Stimulated activated CD4-positive, alpha-beta T cell treated with anti-CD3 and anti-CD28 coated beads, Interleukin-4, amount 100 ng/mL, for 48 hours (primary cell): ENCODE data around the gene TMPRSS4.
"Not testable (repeated sequence)": the region's sequence is repeated elsewhere in the genome, so short reads cannot be mapped to it uniquely, and the experiment has no call there.

ENCODE experiments used
- DNase-seq, 2 donors: peaks; one replicate each; pipeline ENCODE4 v3.0.0-alpha.2; 2020; ENCODE audit warnings: low read depth in 2 of 2

Gene TMPRSS4

GRCh38 chr11:118056806-118057205 lies 20.1 kb upstream of the TMPRSS4 start:
- DNase-seq = no peak

GRCh38 chr11:118057251-118058145 lies 19.4 kb upstream of the TMPRSS4 start:
- DNase-seq = no peak

- DNase-seq = no peak
These were observed 18.3 kb upstream of the TMPRSS4 start for GRCh38 chr11:118058311-118059245.

- DNase-seq = no peak
These were observed 17.5 kb upstream of the TMPRSS4 start for GRCh38 chr11:118059246-118059940.

- DNase-seq = no peak
These were observed 16.7 kb upstream of the TMPRSS4 start for GRCh38 chr11:118060081-118060661.

GRCh38 chr11:118060869-118061268 lies 16.0 kb upstream of the TMPRSS4 start:
- no peak for DNase-seq

GRCh38 chr11:118061586-118062125 lies 15.2 kb upstream of the TMPRSS4 start:
- DNase-seq = no peak

- not testable (repeated sequence) for DNase-seq
These were observed 14.7 kb upstream of the TMPRSS4 start for GRCh38 chr11:118062181-118062580.

GRCh38 chr11:118062631-118063030 lies 14.2 kb upstream of the TMPRSS4 start:
- not testable (repeated sequence) for DNase-seq

- DNase-seq = no peak
These were observed 11.9 kb upstream of the TMPRSS4 start for GRCh38 chr11:118064956-118065355.

- no peak for DNase-seq
These were observed 11.5 kb upstream of the TMPRSS4 start for GRCh38 chr11:118065384-118065783.

- no peak for DNase-seq
These were observed 9.9 kb upstream of the TMPRSS4 start for GRCh38 chr11:118067006-118067405.

GRCh38 chr11:118068206-118068944 lies 8.5 kb upstream of the TMPRSS4 start:
- no peak for DNase-seq

- no peak for DNase-seq
These were observed 7.8 kb upstream of the TMPRSS4 start for GRCh38 chr11:118068945-118069612.

- no peak for DNase-seq
These were observed 5.4 kb upstream of the TMPRSS4 start for GRCh38 chr11:118071416-118072030.

- no peak for DNase-seq
These were observed 3.3 kb upstream of the TMPRSS4 start for GRCh38 chr11:118073554-118073953.

- DNase-seq = no peak
These were observed 2.7 kb upstream of the TMPRSS4 start for GRCh38 chr11:118074091-118074685.

- no peak for DNase-seq
These were observed 2.1 kb upstream of the TMPRSS4 start for GRCh38 chr11:118074785-118075184.

- no peak for DNase-seq
These were observed 2.1 kb downstream of the TMPRSS4 start for GRCh38 chr11:118078911-118079411.
